D721Med (cell line): ENCODE data around the gene LSM3.

ENCODE experiments used
- DNase-seq: peaks from one replicate; pipeline ENCODE4 v3.0.0; 2011; ENCODE audit warnings: low spot score; ENCODE audit not compliant: insufficient read length
- FAIRE-seq: peaks from 2 replicates; lab custom pipeline; 2011; peaks lifted over from hg19 to GRCh38; lab: Jason Lieb, UNC
- TF ChIP-seq, protein P1 (sequence below): IDR thresholded peaks from 2 replicates; pipeline ENCODE4 v1.5.1; 2012; ENCODE audit warnings: mild to moderate bottlenecking, control low read depth; ENCODE audit not compliant: insufficient read depth; ENCODE audit errors: missing control alignments

LSM3 gene

DNA sequence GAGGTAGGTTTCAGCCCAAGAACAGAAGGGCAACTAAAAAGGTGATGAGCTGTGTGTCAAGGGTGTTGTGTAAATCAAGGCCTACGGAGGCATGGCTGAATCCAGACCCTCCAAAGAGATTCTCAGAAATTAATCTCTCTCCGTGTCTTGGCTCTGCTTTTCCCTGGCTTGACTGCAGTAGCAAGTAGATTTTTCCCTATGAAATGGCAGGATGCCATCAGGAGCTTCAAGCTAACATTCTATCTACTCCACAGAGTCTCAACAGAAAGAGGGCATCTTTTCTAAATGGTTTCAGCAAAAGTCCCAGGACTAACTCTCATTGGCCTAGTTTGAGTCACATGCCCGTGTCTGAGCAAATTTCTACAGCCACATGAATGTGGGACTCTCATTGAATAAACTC lies 58.3 kb downstream of the LSM3 start:
- DNase-seq (no peak), FAIRE-seq (no peak)
- TF ChIP-seq, protein P1, sequence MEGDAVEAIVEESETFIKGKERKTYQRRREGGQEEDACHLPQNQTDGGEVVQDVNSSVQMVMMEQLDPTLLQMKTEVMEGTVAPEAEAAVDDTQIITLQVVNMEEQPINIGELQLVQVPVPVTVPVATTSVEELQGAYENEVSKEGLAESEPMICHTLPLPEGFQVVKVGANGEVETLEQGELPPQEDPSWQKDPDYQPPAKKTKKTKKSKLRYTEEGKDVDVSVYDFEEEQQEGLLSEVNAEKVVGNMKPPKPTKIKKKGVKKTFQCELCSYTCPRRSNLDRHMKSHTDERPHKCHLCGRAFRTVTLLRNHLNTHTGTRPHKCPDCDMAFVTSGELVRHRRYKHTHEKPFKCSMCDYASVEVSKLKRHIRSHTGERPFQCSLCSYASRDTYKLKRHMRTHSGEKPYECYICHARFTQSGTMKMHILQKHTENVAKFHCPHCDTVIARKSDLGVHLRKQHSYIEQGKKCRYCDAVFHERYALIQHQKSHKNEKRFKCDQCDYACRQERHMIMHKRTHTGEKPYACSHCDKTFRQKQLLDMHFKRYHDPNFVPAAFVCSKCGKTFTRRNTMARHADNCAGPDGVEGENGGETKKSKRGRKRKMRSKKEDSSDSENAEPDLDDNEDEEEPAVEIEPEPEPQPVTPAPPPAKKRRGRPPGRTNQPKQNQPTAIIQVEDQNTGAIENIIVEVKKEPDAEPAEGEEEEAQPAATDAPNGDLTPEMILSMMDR: no peak

DNA sequence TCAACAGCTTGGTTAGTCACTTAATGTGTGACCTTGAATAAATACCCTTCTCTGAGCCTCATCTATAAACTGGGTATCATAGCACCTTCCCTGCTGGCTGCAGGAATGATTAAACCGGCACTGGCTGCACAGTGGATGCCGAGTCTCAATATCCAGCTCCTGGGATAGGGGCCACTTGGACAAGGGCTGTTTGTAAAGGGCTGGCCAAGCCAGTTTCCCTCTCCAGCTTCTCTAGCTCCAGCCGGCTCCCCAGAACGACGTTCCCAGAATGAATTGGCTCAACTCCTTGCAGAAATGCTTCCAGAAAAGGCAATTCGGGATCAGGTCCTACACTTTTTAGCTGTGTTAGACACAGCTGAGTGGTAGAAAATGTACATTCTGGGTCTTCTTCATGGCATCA lies 58.8 kb downstream of the LSM3 start:
- TF ChIP-seq, protein P1: no peak
- DNase-seq (no peak), FAIRE-seq (no peak)

DNA sequence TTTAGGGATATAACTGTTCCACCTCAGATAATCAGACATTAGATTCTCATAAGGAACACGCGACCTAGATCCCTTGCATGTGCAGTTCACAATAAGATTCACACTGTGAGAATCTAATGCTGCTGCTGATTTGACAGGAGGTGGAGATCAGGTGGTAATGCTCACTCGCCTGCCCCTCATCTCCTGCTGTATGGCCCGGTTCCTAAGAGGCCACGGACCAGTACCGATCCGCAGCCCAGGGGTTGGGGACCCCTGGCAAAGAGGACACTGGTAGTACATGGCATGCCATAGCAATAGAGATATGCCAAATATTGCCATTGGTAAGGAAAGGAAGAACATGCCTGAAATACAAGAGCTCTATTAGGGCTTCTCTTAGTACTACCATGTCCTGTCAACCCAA lies 59.7 kb downstream of the LSM3 start:
- DNase-seq (no peak), FAIRE-seq (no peak)
- TF ChIP-seq, protein P1: no peak

DNA sequence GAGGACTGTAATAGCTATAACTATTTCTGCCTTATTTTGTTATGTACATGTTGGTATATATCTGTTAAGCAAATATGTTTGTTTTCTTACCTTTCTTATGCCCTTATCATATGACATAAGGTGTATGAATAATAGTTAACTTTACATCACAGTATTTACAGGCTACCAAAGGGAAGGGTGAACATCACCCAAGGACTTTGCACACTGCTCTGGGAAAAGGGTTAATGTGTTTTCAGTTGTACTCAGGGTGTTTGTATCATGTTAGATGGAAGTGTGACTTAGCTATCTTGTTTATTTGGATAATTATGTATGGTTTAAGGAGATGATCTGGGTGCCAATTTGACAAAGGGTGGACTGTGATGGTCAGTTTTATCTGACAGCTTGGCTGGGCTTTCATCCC lies 60.3 kb downstream of the LSM3 start:
- TF ChIP-seq, protein P1: no peak
- FAIRE-seq (no peak), DNase-seq (no peak)

DNA sequence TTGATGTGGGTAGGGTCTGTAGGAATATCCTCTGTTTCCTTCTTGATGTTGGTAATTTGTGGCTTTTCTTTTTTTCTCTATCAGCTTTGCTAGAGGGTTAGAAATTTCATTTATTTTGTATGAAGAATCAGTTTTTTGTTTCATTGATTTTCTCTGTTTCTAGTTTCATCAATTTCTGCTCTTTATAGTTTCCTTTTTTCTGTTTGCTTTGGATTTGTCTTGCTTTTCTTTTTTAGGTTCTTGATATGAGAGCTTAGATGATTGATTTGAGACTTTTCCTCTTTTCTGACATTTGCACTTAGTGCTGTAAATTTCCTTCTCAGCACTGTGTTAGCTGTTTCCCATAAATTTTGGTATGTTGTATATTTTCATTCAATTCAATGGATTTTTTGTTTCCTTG lies 61.3 kb downstream of the LSM3 start:
- FAIRE-seq: no peak
- TF ChIP-seq, protein P1: no peak
- DNase-seq: no peak

DNA sequence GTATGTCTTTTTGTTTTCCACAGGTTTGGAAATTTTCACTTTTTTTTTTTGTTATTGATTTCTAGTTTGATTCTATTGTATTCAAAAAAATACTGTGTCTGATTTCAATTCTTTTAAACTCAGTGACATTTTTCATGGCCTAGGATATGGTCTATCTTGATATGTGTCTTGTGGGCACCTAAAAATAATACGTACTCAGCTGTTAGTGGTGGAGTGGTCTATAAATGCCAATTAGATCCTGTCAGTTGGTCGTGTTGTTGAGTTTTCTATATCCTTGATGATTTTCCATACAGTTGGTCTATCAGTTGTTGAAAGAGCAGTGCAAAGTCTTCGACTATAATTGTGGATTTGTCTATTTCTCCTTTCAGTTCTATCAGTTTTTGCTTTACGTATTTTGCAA lies 61.7 kb downstream of the LSM3 start:
- TF ChIP-seq, protein P1: no peak
- DNase-seq: no peak
- no peak for FAIRE-seq

DNA sequence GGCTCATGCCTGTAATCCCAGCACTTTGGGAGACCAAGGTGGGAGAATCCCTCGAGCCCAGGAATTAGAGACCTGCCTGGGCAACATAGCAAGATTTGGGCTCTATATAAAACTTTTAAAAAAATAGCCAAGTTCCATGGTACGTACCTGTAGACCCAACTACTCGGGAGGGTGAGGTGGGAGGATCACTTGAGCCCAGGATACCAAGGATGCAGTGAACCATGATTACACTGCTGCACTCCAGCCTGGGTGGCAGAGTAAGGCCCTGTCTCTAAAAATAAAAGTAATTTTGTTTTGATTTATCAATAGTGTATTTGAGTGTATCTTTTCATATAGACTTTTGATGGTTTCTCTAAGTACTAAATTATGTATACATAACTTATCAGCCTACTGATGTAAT lies 63.1 kb downstream of the LSM3 start:
- no peak for DNase-seq
- TF ChIP-seq, protein P1: no peak
- no peak for FAIRE-seq
